HUES64 (cell line): ENCODE measurements around the gene CHST8.

Source experiments
- H3K27ac ChIP-seq: 2 replicates; pipeline ENCODE4 v1.7.0; 2013; ENCODE audit warnings: low read depth, low read length, inconsistent platforms
- H3K27me3 ChIP-seq: 2 replicates; pipeline ENCODE4 v1.6.1; 2013; ENCODE audit warnings: mild to moderate bottlenecking, low read length; ENCODE audit not compliant: insufficient read depth
- H3K36me3 ChIP-seq: 2 replicates; pipeline ENCODE4 v1.6.1; 2013; ENCODE audit warnings: mild to moderate bottlenecking, low read length; ENCODE audit not compliant: insufficient read depth
- H3K4me1 ChIP-seq: 2 replicates; pipeline ENCODE4 v1.6.1; 2013; ENCODE audit warnings: mild to moderate bottlenecking, low read length, moderate library complexity; ENCODE audit not compliant: insufficient read depth
- H3K4me3 ChIP-seq: 2 replicates; pipeline ENCODE4 v1.5.1; 2013; ENCODE audit warnings: mild to moderate bottlenecking, low read length, moderate library complexity
- H3K9ac ChIP-seq: 2 replicates; pipeline ENCODE4 v1.6.1; 2013; ENCODE audit warnings: mild to moderate bottlenecking, low read depth, low read length
- H3K9me3 ChIP-seq: 2 replicates; pipeline ENCODE4 v1.6.1; 2013; ENCODE audit warnings: low read depth, low read length; ENCODE audit not compliant: insufficient read depth
- WGBS: fragments of 150-250, 120-280 bp; methylation state at CpG from one replicate; pipeline ENCODE4 v1.1.7; 2013; ENCODE audit warnings: missing lambda C conversion rate; 5-methylcytosine and 5-hydroxymethylcytosine counted together

Gene CHST8

DNA sequence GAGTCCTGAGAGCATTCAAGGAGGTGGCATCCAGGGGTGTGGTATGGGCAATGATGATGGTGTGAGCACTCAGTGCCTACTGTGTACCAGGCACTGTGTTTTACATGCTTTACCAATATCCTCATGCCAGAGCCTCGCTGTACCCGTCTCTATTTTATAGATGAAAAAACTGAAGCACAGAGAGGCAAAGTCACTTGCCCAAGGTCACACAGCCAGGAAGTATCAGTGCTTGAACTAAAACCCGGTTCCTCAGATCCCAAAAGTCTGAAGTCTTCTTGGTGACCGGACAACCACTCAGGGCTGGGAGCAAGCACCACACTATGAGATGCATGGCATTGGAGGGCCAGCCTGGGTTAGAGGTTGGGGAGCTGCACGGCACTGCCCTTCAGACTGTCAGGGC, 84.1 kb downstream of the CHST8 start:
- 86% methylated on average over 5 of the region's 5 CpGs for WGBS
- no peak overlapping the region for H3K4me3 ChIP-seq
- H3K9me3 ChIP-seq = no peaks in the 10 kb centered on the region
- H3K27ac ChIP-seq = no peak overlapping the region
- H3K9ac ChIP-seq = no peak overlapping the region
- H3K36me3 ChIP-seq = no peaks in the 10 kb centered on the region
- no peaks in the 10 kb centered on the region for H3K27me3 ChIP-seq
- H3K4me1 ChIP-seq = peaks cover 5% of the 10 kb centered on the region; the same call in 1 of the 2 replicates

DNA sequence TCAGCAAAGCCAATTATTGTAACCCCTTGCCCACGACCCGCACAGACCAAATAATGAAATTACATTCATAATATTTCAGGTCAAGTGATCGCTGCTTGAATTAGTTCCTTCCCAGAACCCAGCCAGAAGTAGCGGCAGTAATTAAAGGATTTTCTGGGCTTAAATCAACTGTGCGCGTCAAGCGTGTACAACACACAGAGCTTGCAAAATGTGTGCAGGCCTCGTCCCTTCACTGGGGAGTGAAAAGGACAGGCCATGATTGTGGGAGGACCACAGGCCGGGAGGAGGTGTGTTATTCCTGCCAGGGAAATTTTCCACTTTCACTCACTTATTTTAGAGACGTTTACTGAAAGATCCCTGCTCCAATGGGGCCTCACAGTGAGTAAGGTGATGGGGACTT, 84.9 kb downstream of the CHST8 start:
- Histone ChIP-seq H3K36me3 (no peaks in the 10 kb centered on the region), H3K9me3 (no peaks in the 10 kb centered on the region)
- 93% methylated on average over 9 of the region's 10 CpGs for WGBS

DNA sequence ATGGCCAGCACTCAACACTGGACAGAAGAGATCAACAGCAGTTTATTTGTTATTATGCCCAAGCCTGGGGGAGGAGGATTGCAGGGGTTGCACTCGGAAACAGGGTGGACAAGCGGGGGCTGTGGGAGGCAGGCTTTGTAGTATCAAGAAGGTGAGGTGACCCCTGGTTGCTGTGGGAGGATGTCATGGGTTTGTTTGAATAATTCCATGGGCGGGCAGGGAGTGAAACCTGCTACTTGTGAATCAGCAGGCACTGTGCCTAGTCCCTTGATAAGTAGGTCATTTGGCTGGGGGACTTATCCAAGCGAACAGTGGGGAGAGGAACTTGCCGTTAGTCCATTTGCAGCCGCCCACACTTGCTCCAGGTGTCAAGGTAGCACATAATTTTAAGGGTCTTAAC, 90.5 kb downstream of the CHST8 start:
- WGBS = 84% methylated on average over 6 of the region's 6 CpGs
- Histone ChIP-seq H3K27me3 (no peaks in the 10 kb centered on the region), H3K4me3 (no peak overlapping the region), H3K36me3 (no peaks in the 10 kb centered on the region), H3K4me1 (no peaks in the 10 kb centered on the region), H3K27ac (no peak overlapping the region), H3K9me3 (no peaks in the 10 kb centered on the region), H3K9ac (no peak overlapping the region)

More for the DNA sequence above, 84.9 kb downstream of the CHST8 start:
- H3K27me3 ChIP-seq = no peaks in the 10 kb centered on the region
- H3K9ac ChIP-seq = no peak overlapping the region
- no peak overlapping the region for H3K4me3 ChIP-seq
- H3K4me1 ChIP-seq = peaks cover 5% of the 10 kb centered on the region; the same call in 1 of the 2 replicates
- H3K27ac ChIP-seq = no peak overlapping the region

DNA sequence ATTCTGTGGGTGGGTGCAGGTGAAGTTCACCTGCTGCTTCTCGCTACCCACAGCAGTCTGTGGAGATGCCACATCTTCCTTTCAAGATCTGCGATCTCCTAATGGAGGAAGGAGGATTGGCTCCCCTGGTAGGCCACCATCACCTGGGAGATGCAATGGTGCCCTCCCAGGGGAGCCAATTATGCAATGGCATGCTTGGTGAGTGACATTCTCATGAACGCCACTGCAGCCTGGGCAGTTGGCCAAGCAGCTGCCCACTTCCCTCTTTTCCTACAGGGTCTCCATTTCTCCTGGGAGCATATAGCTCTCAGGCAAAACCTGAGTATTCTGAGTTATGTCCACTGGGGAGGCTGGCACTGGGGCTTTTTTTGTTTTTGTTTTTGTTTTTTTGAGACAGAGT, 91.4 kb downstream of the CHST8 start:
- 98% methylated on average over 3 of the region's 3 CpGs for WGBS
- H3K4me3 ChIP-seq = no peak overlapping the region
- H3K9ac ChIP-seq = no peak overlapping the region
- H3K27ac ChIP-seq = no peak overlapping the region
- no peaks in the 10 kb centered on the region for H3K36me3 ChIP-seq
- no peaks in the 10 kb centered on the region for H3K9me3 ChIP-seq
- H3K4me1 ChIP-seq = no peaks in the 10 kb centered on the region
- H3K27me3 ChIP-seq = no peaks in the 10 kb centered on the region

DNA sequence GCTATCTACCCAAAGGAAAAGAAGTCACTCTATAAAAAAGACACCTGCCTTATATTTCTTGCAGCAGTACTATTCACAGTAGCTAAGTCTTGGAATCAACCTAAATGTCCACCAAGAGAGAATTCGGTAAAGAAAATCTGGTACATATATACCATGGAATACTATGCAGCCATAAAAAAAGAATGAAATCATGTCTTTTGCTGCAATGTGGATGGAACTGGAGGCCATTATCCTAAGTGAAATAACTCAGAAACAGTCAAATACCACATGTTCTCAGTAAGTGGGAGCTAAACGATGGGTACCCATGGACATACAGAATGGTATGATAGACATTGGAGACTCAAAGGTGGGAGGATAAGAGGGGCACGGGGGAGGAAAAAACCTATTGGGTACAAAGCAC, 92.4 kb downstream of the CHST8 start:
- Histone ChIP-seq H3K36me3 (no peaks in the 10 kb centered on the region), H3K4me3 (no peak overlapping the region), H3K4me1 (no peaks in the 10 kb centered on the region), H3K27me3 (no peaks in the 10 kb centered on the region), H3K27ac (no peak overlapping the region), H3K9ac (no peak overlapping the region), H3K9me3 (no peaks in the 10 kb centered on the region)
- 100% methylated on average over 3 of the region's 3 CpGs for WGBS

DNA sequence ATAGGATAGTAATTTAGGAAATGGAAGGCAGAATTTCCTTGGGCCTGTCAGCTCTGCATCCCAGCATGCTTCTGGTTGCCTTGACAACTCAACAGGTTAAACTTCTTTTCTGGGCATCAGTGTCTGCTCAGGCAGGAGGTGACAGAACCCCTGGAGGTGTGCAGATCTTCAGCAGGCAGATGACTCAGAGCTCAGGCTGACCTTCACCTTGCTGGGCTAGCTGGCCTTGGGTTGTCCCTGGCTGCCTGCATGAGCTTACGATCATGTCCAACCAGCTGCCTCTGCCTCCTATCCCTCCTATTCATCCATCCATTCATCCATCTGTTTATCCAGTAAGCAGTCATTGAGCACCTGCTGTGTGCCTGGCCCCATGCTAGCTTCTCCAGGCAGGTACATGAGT, 93.7 kb downstream of the CHST8 start:
- Histone ChIP-seq H3K36me3 (no peaks in the 10 kb centered on the region), H3K27me3 (no peaks in the 10 kb centered on the region), H3K9ac (no peak overlapping the region), H3K9me3 (no peaks in the 10 kb centered on the region), H3K4me1 (no peaks in the 10 kb centered on the region), H3K27ac (no peak overlapping the region), H3K4me3 (no peak overlapping the region)
- WGBS = 86% methylated on average over 1 of the region's 1 CpG

DNA sequence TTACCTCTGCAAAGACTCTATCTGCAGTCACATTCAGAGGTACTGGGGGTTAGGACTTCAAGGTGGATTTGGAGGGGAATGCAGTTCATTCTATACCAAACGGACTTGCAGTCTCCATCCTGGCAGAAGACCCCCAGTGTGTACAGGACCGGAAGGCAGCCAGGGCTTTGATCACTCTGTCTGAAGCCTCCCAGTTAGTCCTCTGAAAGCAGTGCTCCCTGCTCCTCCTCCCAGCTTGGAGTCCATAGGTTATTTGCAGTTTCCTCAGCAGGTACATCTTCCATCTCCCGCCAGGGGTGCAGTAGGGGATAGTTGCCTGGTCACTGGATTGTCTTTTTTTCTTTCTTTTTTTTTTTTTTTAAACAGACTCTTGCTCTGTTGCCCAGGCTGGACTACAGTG, 96.1 kb downstream of the CHST8 start:
- no peak overlapping the region for H3K4me3 ChIP-seq
- no peaks in the 10 kb centered on the region for H3K4me1 ChIP-seq
- no peaks in the 10 kb centered on the region for H3K9me3 ChIP-seq
- H3K27ac ChIP-seq = no peak overlapping the region
- no peak overlapping the region for H3K9ac ChIP-seq
- no peaks in the 10 kb centered on the region for H3K36me3 ChIP-seq
- WGBS = 95% methylated on average over 2 of the region's 3 CpGs
- H3K27me3 ChIP-seq = no peaks in the 10 kb centered on the region

DNA sequence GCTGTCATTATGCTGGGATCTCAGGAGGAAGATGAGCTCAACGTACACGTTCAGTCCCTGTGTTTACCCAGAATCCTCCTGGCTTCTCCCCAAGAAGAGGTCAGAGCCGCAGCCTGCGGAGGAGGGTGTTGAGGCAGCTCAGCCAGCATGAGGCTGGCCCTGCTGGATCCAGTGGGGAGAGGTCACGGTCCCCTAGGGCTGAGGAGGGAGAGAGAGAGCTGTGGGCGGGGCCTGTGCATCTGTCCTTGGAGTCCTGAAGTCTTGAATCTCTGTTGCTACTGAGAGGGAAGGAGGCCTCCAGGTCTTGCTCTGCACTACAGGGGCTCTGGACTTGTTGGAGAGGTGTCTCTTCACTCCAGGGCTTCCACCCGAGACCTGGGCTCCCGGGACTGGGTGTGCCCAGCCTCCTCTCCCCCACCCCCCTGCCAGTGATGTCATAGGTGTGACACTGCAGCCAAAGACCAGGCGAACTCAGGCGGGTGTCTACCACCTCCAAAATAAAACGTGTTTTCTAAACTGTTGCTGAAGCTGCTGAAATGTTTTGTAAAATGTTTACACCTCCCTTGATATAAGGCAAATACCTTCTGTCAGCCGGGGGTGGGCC, 97.0 kb downstream of the CHST8 start:
- no peaks in the 10 kb centered on the region for H3K27me3 ChIP-seq
- no peaks in the 10 kb centered on the region for H3K4me1 ChIP-seq
- H3K36me3 ChIP-seq = no peaks in the 10 kb centered on the region
- no peaks in the 10 kb centered on the region for H3K9me3 ChIP-seq
- H3K27ac ChIP-seq = no peak overlapping the region
- H3K9ac ChIP-seq = no peak overlapping the region
- no peak overlapping the region for H3K4me3 ChIP-seq
- WGBS = 78% methylated on average over 12 of the region's 12 CpGs

DNA sequence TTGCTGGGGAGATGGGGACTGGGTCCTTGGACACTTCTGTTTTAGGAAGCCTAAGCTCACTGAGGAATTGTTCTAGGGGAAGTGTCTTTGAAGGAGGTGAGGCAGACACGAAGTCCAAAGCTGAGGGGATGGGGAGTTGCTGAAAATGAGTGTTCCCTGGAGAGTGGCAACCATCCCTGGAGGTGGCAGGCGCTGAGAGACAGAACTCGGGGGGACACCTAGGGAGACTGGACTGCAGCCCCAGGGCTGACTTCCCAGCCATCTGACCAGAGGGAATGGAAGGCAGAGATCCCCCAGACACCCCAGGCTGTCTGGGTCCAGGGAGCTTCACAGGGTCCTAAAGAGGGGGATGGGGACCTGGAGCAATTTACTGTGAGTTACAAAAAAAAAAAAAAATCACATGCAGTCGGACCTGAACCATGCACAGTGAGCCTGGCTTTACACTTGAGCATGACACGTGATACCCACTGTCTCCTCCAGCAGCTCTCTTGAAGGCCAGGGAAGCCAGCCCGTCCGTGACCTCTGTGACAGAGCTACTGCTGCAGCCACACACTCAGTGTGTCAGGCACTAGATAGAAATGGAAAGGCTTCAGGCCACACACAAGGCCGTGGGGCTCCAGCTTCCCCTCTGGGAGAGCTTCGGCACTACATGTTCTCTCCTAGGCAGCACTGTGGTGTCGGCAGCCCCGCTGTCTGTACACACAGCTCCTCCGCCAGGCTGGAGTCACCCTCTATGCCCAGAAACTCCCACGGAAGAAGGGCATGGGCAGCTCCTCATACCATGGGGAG, 97.8 kb downstream of the CHST8 start:
- 85% methylated on average over 13 of the region's 13 CpGs for WGBS
- H3K36me3 ChIP-seq = no peaks in the 10 kb centered on the region
- H3K4me3 ChIP-seq = no peak overlapping the region
- no peak overlapping the region for H3K27ac ChIP-seq
- no peaks in the 10 kb centered on the region; the same call in 1 of the 2 replicates for H3K4me1 ChIP-seq
- no peaks in the 10 kb centered on the region for H3K9me3 ChIP-seq
- H3K9ac ChIP-seq = no peak overlapping the region
- no peaks in the 10 kb centered on the region for H3K27me3 ChIP-seq

DNA sequence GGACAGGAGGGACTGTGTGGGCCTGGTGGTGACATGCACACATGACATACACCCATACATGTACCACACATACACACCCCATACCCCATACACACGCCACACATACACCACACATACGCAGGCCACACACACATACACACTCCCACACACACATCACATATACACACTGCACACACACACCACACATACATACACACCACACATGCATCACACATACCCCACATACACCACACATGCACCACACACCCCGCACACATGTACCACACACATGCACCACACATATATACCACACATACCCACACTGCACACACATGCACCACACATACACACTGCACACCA, 98.4 kb downstream of the CHST8 start:
- WGBS = 89% methylated on average over 3 of the region's 3 CpGs

DNA sequence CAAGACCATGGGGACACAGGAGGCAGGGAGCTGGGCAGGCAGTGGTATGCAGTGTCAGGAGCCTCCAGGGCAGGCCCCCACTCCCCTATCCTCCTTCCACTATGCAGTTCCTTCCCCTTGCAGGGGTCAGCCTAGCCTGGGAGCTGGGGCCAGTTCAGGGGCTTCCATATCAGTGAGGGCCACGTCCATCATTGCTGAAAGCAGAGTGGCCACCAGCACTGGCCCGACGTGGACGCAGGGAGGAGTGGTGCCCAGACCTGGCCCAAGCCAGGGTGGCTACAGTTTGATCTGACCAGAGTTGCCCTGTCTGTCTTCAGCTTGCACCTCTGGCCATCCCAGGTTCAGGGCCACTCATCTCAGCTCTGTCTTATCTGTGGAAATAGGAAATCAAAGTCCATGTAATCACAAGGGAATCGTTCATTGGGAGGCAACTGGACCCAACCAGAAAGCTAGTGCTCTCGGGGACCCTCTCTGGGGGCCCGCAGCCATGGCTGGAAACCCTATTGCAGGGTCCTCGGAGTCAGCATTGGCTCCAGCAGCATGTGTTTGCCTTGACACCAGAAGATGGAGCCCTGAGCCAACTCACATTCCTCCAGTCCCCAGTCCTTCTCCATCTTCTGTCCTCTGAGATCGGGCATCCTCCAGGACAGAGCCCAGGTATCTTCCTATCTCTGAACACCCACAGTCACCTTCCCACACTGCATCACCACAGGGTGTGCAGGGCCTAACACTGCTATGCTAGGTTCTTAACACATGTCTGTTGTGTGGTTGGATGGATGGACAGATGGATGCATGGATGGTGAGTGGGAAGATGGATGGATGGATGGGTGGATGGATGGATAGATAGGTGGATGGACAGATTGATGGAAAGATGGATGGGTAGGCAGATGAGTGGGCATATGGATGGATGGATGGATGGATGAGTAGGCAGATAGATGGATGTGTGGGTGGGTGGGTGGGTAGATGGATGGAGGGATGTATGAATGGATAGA, 99.2 kb downstream of the CHST8 start:
- WGBS = 92% methylated on average over 9 of the region's 9 CpGs
- Histone ChIP-seq H3K36me3 (no peaks in the 10 kb centered on the region), H3K9me3 (no peaks in the 10 kb centered on the region), H3K4me1 (no peaks in the 10 kb centered on the region; the same call in 1 of the 2 replicates), H3K9ac (no peak overlapping the region), H3K27me3 (no peaks in the 10 kb centered on the region), H3K4me3 (no peak overlapping the region), H3K27ac (no peak overlapping the region)

More for the DNA sequence above, 98.4 kb downstream of the CHST8 start:
- H3K36me3 ChIP-seq = no peaks in the 10 kb centered on the region
- no peaks in the 10 kb centered on the region for H3K9me3 ChIP-seq
- H3K4me3 ChIP-seq = no peak overlapping the region
- no peak overlapping the region for H3K27ac ChIP-seq
- no peaks in the 10 kb centered on the region; the same call in 1 of the 2 replicates for H3K4me1 ChIP-seq
- no peak overlapping the region for H3K9ac ChIP-seq
- no peaks in the 10 kb centered on the region for H3K27me3 ChIP-seq
